M059J (cell line): ENCODE results near the gene GLUL. TPM values are rescaled to one million over a fixed set of nuclear protein-coding genes. Genes with fewer than 3 reads are reported as not detected.
"Not testable (repeated sequence)": the region's sequence is repeated elsewhere in the genome, so short reads cannot be mapped to it uniquely, and the experiment has no call there.

Experiments
- DNase-seq: peaks from one replicate; pipeline ENCODE4 v3.0.0-alpha.2; 2012; ENCODE audit warnings: low read depth
- total RNA-seq: library from RNA; depleted of rRNA; stranded (reverse); fragments of >200 nt; shearing (Covaris generic); gene quantifications from 2 replicates; pipeline ENCODE4 v1.2.3, GENCODE V29; 2014

The GLUL gene
- total RNA-seq, 1 experiment from 2014 or later = 390 TPM

- DNase-seq = no peak
Measured at GRCh38 chr1:182394055-182394775, 2.6 kb upstream of the GLUL start.

GRCh38 chr1:182392050-182393028 lies 749 bp upstream of the GLUL start:
- DNase-seq = peak; percentile 36

DNA sequence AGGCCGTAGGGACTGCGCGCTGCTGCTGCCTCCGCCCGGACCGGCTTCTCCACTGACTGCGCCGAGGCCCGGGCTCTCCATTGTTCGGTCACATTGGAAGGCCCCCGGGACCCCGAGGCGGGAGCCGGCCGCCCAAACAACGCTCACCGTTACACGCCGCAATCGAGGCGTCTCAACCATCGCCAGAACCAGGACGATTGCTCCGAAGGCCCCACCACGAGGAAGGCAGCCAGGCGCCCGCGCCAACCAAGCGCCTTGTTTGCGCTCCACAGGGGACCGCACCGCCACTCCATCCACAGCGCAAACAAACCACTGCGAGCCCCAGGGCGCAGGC lies 595 bp downstream of the GLUL start:
- DNase-seq = no peak

DNA sequence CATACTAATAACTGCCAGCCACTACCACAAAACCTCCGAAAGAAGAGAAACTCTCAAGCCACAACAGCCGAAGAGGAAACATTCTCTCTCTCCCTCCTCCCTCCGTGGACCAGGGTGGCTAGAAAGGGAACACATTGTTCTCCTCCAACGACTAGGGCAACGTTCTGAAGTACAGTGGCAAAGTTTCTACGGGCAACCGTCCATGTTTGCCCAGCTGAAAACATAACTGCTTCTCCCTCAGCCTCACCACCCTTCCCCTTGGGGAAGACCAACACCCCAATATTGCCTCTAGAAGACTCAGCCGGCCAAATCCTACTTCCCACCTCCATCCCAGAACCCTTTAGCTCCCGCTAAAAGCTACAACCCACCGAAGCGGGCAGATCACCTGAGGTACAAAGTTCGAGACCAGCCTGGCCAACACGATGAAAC lies 2.0 kb downstream of the GLUL start:
- peak; percentile 37 for DNase-seq

- no peak for DNase-seq
Measured at GRCh38 chr1:182388392-182389134, 3.0 kb downstream of the GLUL start.

GRCh38 chr1:182387566-182387965 lies 4.0 kb downstream of the GLUL start:
- DNase-seq = no peak

DNA sequence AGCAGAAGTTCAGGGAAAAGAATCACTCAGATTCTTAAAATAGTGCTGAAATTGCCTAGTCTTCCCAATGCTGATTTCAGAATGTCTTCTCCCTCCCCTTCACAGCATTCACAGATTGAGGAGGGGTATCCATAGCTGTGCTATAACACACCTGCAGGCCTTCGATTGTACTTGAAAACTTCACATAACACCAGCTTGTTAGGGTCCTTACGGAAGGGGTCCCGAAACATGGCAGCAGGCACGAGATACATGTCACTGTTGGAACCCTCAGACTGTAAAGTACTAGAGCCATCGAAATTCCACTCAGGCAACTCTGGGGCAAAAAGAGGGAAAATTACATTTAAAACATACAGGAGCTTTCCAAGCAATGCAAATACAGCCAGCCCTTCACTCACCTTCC lies 4.6 kb downstream of the GLUL start:
- DNase-seq = no peak

DNA sequence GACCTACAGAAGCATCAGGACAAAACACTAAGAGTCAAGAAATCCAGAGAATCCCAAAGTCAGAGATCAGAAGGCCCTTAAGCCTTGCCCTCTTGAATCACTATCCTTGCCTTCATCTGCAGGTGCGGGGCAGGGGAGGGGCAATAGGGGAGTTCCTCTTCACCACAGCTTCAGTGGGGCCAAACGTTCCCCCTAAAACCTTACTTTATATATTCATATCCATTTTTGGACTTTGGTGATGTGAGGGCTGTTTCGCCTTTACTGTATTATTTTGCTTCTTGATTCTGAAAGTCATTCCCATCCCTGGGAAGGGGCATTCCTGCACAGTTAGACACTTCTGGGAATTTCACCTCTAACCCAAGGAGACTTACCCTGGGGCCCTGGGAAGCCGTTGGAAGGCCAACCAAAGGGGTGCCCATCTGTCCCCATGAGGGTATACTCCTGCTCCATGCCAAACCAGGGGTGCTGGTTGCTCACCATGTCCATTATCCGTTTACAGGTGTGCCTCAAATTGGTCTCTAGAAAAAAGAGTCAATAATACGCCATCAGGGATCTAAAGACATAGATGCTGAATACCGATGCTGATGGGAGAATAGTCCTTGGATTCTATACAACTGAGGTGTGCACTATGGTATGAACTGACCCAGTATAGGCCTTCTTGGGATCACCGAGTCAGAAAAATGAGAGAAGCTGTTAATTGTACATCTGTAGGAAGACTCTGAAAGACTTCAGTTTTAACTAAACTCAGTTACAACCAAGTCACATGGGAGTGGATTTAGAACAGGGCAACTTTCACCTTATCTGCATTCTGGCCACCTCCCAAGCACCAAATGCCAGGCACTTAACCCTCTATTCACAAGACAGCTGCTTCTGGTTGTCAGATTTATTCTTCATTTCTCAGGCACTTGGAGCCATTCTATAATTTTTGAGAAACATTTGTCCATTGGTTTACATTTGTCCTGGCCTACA lies 5.4 kb downstream of the GLUL start:
- DNase-seq = no peak

- DNase-seq = no peak
Measured at GRCh38 chr1:182384387-182384960, 7.1 kb downstream of the GLUL start.

- DNase-seq = no peak
Measured at GRCh38 chr1:182383934-182384333, 7.7 kb downstream of the GLUL start.

DNA sequence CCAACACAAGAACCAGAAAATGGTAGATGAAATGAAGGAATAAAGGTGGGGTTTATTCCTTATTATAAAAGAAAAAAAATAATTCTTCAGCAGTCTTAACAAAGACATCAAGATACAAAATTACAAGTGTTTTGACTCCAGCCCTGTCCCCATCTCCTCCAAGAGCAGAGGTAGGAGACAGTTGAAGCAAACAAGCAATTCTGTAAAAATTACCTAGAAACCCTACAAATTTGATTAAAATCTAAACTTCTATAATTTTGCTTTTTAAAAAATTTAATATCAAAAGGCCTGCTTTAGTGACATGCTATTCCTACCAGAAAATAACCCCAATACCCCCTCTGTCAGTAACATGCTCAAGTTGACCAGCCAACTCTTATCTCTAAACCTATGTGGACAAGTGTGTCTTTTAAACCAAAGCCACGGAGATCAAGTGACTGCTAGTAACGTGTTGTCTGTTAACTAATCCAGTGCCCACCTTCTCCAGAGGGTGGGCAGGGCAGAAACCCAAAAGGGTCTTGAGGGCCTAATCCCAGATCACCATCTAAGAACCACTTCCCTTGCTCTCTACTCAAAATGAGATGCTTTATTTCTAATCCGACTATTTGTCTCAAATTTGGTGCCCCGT lies 8.4 kb downstream of the GLUL start:
- no peak for DNase-seq

- no peak for DNase-seq
Measured at GRCh38 chr1:182381962-182382819, 9.4 kb downstream of the GLUL start.

DNA sequence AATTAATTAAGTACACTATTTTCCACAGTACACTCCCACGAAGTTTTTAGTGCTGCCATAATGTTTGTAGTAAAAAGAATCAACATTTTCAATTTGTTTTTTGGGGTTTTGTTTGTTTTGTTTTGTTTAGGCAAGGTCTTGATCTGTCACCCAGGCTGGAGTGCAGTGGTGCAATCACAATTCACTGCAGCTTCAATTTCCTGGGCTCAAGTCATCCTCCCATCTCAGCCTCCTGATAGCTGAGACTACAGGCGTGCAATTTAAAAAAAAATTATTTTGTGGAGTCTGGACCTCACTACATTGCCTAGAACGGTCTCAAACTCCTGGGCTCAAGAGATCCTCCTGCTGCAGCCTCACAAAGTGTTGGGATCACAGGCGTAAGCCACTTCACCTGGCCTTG lies 11.4 kb downstream of the GLUL start:
- DNase-seq = no peak

DNA sequence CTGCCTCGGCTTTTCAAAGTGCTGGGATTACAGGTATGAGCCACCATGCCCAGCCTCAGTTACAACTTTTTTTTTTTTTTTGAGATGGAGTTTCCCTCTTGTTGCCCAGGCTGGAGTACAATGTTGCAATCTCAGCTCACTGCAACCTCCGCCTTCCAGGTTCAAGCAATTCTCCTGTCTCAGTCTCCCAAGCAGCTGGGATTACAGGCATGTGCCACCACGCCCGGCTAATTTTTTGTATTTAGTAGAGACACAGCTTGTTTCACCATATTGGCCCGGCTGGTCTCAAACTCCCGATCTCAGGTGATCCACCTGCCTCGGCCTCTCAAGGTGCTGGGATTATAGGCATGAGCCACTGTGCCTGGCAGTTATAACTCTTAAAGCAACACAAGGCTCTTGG lies 11.8 kb downstream of the GLUL start:
- DNase-seq = not testable (repeated sequence)

- peak; percentile 50 for DNase-seq
Measured at GRCh38 chr1:182376936-182377574, 14.5 kb downstream of the GLUL start.

DNA sequence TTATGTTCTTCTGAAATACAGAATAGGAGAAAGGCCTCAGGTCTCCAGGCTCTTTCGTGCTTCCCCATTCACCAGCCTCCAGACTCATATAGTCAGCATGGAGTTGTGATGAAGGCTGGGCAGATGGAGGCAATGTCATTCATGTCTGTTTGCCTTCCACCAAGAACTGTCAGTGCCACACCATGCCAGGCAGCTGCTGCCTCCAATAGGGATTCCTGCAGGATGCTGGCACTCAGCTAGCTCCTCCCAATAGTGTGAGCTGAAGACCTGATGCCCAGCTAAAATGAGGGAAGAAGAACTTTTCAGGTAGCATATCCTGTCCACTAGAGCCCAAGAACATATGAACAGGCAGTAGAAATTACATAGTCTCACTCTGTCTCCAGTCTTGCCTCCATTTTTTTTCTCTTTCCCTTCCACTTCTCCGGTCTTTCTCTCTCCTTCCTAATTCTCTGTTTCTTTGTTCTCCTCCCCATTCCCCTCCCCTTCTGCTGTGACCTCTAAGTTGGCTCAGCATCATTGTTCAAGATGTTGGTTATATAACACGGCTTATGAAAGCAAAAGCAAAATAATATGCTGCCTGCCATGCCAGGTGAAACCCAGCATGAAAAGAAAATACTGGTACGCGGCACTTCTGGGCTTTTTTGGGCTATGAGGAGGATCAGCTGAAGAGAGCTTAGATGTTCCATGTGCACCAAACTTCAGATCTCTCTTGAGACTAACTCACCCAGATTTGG lies 17.3 kb downstream of the GLUL start:
- DNase-seq = no peak

- DNase-seq = no peak
Measured at GRCh38 chr1:182370532-182370931, 21.1 kb downstream of the GLUL start.

DNA sequence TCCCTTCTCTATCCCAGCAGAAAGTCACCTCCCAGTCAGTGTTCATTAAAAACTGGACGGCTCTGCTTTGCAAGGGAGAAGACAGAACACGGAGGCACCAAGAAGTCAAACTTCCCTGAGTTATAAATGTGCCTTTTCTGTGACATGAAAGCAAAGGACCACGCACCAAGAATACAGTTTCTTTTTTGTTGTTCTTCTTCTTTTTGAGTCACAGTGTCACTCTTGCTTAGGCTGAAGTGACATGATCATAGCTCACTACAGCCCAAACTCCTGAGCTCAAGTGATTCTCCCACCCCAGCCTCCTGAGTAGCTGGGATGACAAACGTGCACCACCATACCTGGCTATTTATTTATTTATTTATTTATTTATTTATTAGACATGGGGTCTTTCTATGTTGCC lies 22.7 kb downstream of the GLUL start:
- no peak for DNase-seq
